Astrocyte of the spinal cord (primary cell): ENCODE data around the gene SLC25A18.

ENCODE experiments used
- DNase-seq: peaks from one replicate; pipeline ENCODE4 v3.0.0; 2011; ENCODE audit warnings: low read depth, low spot score
- H3K4me3 ChIP-seq: 2 replicates; pipeline ENCODE4 v1.5.1; 2011; ENCODE audit warnings: low read depth, mild to moderate bottlenecking, low read length, moderate library complexity
- CTCF ChIP-seq: IDR thresholded peaks from 2 replicates; pipeline ENCODE4 v1.5.1; 2012; ENCODE audit warnings: low read depth, mild to moderate bottlenecking, low read length, inconsistent platforms
- in situ Hi-C: cut with HindIII; loops from 2 replicates; pipeline ENCODE4 v1.10.0; 2017; ENCODE audit warnings: low sequenced_read_pairs

The SLC25A18 gene

GRCh38 chr22:17537155-17537554 lies 26.1 kb upstream of the SLC25A18 start:
- no peak overlapping the region for H3K4me3 ChIP-seq
- in situ Hi-C loops: no loop called here
- no peak for TF ChIP-seq CTCF

GRCh38 chr22:17540481-17540880 lies 22.8 kb upstream of the SLC25A18 start:
- H3K4me3 ChIP-seq: no peak overlapping the region
- TF ChIP-seq CTCF: no peak
- in situ Hi-C loops: no loop called here
- no peak for DNase-seq

More at GRCh38 chr22:17537155-17537554, 26.1 kb upstream of the SLC25A18 start:
- no peak for DNase-seq

GRCh38 chr22:17541476-17541875 lies 21.8 kb upstream of the SLC25A18 start:
- in situ Hi-C loops: no loop called here
- no peak for TF ChIP-seq CTCF
- H3K4me3 ChIP-seq: no peak overlapping the region
- DNase-seq: no peak

- no peak for TF ChIP-seq CTCF
- H3K4me3 ChIP-seq: no peak overlapping the region
- no peak for DNase-seq
- in situ Hi-C loops: no loop called here
Measured at GRCh38 chr22:17542452-17542851, 20.8 kb upstream of the SLC25A18 start.

GRCh38 chr22:17548010-17548755 lies 15.1 kb upstream of the SLC25A18 start:
- no peak for DNase-seq
- in situ Hi-C loops: no loop called here
- H3K4me3 ChIP-seq: no peak overlapping the region
- no peak for TF ChIP-seq CTCF

GRCh38 chr22:17548756-17549035 lies 14.6 kb upstream of the SLC25A18 start:
- in situ Hi-C loops: no loop called here
- H3K4me3 ChIP-seq: no peak overlapping the region
- DNase-seq: no peak
- no peak for TF ChIP-seq CTCF
